OCI-M2 (cell line): Measurements from ENCODE around the gene AOC1.
"Not testable (repeated sequence)": the region's sequence is repeated elsewhere in the genome, so short reads cannot be mapped to it uniquely, and the experiment has no call there.

Experiments
- DNase-seq: peaks from one replicate; lab custom pipeline; 2025; ENCODE audit not compliant: unreplicated experiment; lab: John Stamatoyannopoulos, UW

AOC1 gene

DNA sequence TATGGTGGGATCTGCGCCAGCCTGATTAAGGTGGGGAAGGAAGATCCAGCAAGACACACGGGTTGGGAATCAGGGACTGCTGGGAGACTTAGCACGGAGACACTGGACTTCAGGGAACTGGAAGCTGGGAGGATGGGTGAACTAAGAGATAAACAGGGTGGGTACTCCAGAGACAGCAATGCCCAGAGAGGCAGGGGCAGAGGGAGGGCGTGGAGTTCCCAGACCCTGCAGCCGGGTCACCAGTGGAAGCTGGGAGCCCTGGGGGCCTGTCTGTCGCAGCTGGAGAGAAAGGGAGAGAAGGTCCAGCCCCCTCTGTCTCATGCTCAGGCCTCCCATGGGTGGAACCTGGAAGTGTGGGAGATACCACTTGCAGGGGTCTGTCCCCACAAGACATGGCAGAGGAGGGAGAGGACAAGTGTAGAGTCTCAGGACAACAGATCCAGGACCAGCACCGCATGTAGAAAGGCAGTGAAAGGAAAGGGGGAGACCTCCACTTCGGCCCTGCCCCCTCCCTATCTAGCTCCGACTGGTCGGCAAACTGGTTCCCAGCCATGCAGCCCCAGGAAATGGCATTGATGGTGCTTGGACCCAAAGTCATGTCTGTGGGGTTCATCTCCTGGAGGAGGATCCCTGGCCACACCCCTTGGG is 44.4 kb downstream of the AOC1 start:
- no peak for DNase-seq

DNA sequence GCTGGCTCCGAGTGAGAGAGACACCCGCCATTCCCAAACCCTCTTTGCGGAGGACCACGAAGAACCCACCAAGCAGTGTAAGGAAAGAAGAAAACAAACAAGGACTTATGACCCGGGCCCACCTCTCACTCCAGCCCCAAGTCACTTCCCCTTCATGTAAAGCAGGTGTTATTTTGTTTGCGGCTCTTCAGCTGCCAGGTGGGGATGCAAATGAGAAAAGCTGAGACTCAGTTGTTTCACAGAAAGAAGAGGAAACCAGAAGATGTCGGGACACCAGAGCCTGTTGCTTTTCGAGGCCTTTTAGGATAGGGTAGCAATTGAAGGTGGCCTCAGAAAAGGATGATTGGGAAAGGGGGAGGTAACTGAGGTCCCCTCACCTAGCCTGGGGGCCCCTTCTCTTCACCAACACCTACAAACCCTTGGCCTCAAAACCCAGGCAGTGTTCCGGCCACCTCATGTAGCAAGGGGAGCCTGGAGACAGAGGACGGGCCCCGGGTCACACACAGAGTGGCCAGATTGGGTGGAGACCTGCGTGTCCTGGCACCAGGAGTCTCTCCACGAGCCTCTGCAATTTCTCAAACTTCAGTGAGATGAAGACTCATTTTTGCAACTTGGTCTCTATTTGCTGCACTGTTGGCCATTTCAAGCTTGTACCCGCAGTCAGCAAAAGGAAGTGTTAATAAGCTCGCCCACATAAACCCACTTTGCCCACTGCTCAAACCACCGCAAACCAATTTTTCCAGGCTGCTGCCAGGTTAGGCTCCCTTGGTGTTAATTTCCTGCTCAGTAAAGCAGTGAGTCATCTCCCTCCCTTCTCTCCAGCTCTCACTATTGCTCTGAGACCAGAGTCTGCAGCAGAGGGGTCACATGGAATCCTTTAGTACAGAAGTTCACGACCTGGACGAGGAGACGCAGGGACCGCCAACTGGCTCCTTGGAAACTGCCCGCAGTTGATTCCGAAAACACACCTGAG is 45.5 kb downstream of the AOC1 start:
- DNase-seq, result no peak

DNA sequence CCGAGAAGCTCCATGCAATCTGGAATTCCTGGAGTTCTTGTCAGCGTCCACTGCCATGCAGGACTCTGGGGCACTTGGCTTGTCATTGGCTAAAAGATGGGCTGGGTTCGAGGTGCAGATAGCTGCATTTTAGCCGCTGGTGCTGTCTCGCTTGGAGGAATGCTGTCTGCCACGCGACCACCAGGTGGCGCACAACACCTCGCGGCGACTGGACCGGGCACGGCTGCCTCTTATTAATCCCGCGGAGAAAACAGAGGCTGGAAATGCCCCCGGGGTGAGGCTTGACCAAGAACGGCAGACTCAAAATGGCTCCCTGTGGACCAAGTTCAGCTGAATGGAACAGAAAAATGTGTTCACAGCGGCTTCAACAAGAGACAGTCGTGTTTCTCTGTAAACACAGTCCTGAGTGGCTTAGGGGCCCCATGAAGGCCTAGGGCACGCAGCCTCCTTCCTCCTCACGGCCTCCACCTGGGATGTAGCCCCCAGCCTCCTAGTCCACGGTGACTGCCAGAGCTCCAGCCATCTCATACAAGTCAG is 46.2 kb downstream of the AOC1 start:
- DNase-seq, result peak; percentile 73

DNA sequence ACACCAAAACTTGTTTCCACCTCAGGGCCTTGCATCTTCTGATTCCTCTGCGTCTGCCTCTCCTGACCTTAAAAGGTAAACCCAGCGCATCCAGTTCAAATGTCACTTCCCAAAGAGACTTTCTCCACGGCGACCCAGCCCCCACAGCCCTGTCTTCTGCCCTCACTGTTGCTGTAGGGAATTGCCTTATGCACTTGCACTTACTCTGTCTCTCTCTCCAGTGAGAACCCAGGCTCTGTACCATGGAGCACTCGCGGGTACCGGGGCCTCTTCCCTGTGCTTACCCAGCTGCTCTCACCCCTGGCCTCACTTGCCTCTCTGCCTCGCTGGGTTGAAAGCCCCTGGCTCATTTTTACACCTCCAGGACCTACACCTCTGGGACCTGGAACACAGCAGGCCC is 48.4 kb downstream of the AOC1 start:
- no peak for DNase-seq

DNA sequence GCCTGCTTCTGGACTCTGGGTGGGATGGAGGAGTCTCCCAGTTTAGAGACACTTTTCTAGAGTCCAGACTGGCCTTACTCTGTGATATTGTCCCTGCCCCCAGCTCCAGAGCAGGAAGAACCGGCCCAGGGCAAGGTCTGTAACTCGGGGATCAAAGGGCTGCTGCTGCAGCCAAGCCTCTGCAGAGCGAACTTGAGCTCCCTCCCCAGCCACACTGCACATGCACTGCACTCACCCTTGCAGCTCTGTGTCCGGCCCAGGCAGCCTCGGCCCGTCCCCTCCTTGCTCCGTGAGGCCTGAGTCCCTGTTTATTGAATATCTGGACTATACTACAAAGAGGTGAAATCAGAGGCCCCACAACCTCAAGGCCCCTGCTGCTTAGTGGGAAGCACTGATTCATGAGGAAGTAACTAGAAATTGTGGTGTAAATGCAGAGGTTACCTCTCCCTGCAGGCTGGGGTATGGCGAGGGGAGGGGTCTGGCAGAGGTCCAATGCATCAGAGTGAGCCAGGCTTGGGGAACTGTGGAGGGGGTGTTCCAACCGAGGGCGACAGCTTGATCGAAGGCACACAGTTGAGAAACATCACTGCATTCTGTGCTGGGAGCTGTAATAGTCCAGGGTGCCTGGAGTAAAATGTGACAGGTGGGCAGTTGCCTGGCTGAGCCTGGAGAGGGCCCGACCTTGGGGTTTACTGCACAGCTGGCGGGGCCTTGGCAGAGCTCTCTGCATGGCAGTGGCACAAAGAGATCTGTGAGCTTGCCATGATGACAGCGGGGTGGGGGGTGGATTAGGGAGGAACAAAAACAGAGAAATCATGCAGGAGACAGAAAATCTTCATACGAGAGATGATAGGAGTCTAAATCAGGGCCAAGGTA is 49.1 kb downstream of the AOC1 start:
- no peak for DNase-seq

DNA sequence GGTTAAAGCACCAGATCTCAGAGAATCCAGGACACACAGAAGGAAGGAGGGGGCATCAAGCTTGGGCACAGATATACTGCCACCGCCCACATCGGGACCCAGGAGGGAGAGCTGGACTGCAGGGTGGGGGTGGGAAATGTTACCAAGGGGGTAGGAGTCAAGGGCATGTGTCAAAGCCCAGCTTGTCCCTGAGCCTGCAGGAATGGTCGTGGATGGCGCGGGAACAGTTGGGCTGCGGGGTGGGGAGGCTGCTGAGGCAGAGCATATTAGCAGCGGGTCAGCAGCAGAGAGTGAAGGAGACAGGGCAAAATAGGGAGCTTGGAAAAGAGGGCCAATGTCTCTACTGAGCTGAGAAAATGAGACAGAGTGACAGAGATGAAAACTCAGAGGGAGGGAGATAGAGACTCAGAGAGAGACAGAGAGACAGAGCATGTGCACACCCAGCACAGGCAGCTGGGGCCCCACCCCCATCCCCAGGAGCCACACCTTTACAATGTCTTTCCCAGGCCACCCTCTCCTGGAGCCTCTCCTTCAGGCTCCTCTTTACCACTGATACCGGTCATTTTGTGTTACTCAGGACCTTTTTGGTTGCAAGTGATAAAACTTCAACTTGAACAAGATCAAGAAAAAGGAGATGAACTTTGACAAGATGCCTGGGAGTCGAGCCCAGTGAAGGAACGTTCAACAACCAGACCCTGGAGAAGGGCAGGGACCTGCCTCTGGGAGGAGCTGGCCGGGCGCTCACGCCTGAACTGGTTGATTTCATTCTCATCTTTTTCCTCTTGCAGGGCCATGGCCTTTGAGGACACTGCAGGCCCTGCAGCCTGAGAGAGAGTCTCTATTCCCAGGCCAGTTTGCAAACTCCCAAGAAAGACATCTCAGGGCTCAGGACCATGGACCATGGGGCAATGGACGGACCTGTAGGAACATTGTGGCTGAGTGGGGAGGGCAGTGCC is 50.0 kb downstream of the AOC1 start:
- no peak for DNase-seq

DNA sequence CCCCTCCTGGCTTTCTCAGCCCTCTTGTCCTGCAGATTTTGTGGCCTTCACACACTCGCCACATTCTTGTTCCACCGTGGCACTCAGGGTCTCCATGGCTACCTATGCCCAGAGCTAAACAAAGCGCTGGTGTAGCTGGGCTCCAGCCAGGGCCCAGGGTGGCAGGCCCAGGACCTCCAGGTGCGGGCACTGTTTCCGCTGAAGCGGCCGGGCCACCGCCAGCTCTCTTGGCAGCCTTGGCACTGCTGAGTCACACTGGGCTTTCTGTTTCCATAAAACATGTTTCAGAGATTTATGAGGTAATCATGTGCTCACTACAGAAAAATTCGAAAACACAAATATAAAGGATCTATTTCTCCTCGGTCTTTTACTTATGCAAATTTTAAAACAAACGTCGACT is 51.3 kb downstream of the AOC1 start:
- DNase-seq, result no peak

DNA sequence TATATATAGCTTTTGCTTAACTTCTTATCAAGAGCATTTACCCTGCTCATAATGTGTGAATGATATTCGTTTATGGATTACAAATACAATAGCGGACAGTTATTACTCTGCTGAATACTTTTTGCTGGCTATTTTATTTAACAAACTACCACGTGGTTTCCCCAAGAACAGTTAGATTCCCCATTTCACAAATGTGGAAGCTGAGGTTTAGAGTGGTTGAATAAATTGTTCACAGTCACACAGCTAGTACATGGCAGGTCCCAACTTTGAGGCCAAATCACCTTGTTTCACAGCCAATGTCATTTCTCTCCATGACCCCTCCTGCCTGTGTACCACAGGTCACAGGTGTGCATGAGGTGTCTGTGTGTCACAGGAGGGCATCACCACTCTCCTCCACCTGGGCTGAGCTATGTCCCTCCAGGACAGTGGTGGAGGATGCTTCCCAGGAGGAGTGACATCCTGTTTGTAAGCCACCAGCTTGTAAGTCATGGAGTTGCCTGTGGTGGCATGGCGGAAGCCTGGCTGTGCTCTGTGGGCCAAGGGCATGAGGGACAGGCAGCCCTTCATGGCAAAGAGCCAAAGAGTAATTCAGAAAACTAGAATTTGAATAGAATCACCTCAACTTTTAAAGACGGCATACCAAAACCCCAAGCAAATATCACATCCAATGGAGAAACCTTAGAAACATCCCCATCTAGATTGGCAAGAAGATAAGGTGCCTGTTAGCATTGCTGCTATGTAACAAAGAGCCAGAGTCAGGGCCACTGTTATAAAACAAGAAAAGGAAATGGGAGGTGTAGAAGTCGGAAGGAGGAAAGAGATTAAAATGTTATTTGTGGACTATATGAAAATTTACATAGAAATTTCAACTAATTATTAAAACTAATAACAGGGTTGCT is 51.9 kb downstream of the AOC1 start:
- no peak for DNase-seq

DNA sequence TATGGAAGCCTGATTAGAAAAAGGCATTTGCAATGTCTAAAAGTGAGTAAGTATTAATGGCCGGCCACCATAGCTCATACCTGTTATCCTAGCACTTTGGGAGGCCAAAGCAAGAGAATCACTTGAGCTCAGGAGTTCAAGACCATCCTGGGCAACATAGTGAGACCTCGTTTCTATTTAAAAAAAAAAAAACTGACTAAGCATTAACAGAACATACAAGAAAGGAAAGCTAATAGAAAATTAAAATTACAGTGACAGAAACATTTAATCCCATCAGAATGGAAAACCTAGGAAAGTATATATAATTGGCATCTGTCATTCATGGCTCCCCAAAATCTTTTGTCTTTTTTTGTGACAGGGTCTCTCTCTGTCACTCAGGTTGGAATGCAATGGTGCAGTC is 55.9 kb downstream of the AOC1 start:
- DNase-seq, result no peak

DNA sequence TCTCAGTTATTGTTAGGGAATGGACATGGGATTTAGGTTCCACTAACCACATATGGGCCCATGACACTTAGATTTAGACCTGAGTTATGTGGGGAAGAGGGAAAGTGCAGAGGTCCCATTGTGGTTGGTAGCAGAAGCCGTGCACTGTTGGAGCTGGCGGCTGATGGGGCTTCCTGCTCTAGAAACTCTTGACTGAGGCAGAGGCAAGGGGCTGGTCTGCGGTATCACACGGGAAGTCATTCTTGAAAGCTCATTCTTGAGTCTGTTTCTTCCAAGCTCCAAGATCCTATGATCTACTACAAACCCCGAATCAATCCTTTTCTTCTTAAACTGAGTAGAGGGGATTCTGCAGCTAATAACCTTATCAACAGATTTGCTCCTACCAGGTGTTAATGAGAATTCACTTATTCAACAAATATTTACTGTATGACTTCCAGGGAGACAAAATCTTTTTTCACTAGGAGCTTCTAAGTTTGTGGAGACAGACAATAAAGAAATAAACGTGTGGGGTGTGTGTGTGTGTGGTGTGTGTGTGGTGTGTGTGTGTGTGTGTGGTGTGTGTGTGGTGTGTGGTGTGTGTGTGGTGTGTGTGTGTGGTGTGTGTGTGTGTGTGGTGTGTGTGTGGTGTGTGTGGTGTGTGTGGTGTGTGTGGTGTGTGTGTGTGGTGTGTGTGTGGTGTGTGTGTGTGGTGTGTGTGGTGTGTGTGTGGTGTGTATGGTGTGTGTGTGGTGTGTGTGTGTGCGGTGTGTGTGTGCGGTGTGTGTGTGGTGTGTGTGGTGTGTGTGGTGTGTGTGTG is 57.1 kb downstream of the AOC1 start:
- DNase-seq, result no peak

DNA sequence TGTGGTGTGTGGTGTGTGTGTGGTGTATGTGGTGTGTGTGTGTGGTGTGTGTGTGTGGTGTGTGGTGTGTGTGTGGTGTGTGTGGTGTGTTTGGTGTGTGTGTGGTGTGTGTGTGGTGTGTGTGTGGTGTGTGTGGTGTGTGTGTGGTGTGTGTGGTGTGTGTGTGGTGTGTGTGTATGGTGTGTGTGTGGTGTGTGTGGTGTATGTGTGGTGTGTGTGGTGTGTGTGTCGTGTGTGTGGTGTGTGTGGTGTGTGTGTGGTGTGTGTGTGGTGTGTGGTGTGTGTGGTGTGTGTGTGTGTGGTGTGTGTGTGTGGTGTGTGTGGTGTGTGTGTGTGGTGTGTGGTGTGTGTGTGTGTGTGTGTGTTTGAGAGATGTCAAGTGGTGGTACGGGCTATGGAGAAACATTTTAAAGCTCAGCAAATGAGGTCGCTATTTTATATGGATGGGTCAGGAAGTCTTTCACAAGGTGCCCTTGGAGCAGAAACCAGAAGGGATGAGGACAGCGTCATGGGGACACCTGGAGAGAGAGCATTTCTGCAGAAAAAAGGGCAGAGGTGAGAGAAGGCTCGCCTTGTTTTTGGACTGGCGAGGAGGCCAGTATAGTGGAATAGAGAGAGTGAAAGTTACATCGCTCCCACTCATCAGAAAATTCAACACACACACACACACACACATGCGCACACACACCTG is 58.1 kb downstream of the AOC1 start:
- not testable (repeated sequence) for DNase-seq

DNA sequence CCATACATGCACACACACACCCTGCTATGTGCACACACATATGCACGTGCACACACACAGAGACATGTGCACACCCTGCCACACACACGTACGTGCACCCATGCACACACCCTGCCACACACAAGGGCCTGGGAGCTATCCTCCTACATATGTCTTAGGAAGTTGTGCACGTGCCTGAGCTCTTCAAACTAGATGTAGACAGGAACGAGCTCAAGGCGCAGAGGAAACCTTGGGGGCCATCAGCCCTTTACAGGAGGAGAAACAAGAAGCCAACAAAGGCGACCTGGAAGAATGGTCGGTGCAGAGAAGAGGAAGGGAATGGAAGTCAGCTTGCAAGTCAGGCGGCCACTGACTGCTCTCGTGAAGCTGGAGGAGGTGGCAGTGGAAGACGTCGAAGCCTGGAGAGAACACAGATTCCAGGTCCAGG is 58.7 kb downstream of the AOC1 start:
- no peak for DNase-seq
